HL-60 (cell line): Measurements from ENCODE around the gene EIF3A.

Source experiments
- DNase-seq, 2 experiments: peaks; one replicate each; pipeline ENCODE4 v3.0.0-alpha.2; 2010 to 2020; ENCODE audit warnings: low read depth in 1 of 2, low spot score in 1 of 2
- H3K27ac ChIP-seq: fragments of 250-450 bp; sonication (Bioruptor Pico); replicated peaks from 2 replicates; pipeline ENCODE4 v1.5.1; 2020; ENCODE audit warnings: mild to moderate bottlenecking, moderate library complexity
- H3K27me3 ChIP-seq: fragments of 250-450 bp; sonication (Bioruptor Pico); 2 replicates; pipeline ENCODE4 v1.5.1; 2021; ENCODE audit warnings: mild to moderate bottlenecking, moderate library complexity; ENCODE audit not compliant: insufficient read depth, poor library complexity, severe bottlenecking
- H3K4me3 ChIP-seq: replicated peaks from 2 replicates; pipeline ENCODE4 v1.5.1; 2011; ENCODE audit warnings: mild to moderate bottlenecking, control low read depth, low read length; ENCODE audit not compliant: insufficient read depth
- GABPA ChIP-seq: IDR thresholded peaks from 2 replicates; pipeline ENCODE4 v1.6.1; 2012; ENCODE audit warnings: low read depth
- POLR2AphosphoS5 ChIP-seq: IDR thresholded peaks from 2 replicates; pipeline ENCODE4 v1.6.1; 2012; ENCODE audit warnings: low read depth
- SPI1 ChIP-seq: IDR thresholded peaks from 2 replicates; pipeline ENCODE4 v1.6.1; 2012; ENCODE audit warnings: low read depth, mild to moderate bottlenecking, borderline replicate concordance
- TF ChIP-seq, protein P1 (sequence below): IDR thresholded peaks from 2 replicates; pipeline ENCODE4 v1.6.1; 2012; ENCODE audit warnings: low read depth; ENCODE audit not compliant: insufficient replicate concordance
- TF ChIP-seq, protein P2 (sequence below): IDR thresholded peaks from one replicate; pipeline ENCODE4 v1.5.1; 2011; ENCODE audit warnings: low read length, control low read depth, inconsistent platforms; ENCODE audit not compliant: insufficient read depth

Gene EIF3A

DNA sequence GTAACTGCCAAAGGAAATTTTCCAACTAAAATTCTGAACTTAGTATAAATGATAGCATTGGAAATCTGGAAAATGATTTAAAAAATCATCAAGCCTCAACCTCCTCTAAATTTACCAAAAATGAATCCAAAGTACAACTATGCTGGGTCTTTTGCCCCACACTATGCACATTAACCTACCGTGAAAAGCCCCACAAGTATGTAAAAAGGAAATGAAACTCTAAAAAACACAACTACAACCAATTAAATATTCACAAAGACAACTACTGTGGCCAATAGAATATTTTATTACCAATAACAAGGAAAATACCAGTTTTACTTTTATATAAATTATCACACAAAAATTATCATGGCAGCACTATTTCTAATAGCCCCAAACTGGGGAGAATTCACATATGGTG, 19.3 kb downstream of the EIF3A start:
- no peak overlapping the region for H3K4me3 ChIP-seq
- TF ChIP-seq POLR2AphosphoS5 (no peak), SPI1 (no peak), GABPA (no peak)
- H3K27me3 ChIP-seq: no peaks in the 10 kb centered on the region
- no peak overlapping the region for H3K27ac ChIP-seq
- no peak for DNase-seq

DNA sequence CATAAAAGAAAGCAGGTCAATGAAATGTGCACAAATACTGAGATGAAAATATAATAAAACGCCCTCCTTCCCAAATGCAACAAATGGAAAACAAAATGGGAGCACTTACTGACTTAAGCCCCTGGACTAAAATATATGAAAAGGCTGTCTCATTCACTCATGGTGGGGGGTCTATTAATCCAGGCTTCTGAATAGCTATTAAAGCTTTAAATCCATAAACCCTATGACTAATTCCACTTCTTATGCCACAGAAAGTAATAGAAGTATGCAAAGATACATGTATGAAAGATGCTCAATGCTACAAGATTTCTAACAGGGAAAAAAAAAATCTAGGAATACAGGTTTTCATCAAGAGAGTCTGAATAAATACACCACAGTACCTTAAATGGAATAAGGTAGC, 20.5 kb downstream of the EIF3A start:
- no peak for DNase-seq
- Histone ChIP-seq H3K27ac (no peak overlapping the region), H3K27me3 (no peaks in the 10 kb centered on the region), H3K4me3 (no peak overlapping the region)
- TF ChIP-seq, protein P1, sequence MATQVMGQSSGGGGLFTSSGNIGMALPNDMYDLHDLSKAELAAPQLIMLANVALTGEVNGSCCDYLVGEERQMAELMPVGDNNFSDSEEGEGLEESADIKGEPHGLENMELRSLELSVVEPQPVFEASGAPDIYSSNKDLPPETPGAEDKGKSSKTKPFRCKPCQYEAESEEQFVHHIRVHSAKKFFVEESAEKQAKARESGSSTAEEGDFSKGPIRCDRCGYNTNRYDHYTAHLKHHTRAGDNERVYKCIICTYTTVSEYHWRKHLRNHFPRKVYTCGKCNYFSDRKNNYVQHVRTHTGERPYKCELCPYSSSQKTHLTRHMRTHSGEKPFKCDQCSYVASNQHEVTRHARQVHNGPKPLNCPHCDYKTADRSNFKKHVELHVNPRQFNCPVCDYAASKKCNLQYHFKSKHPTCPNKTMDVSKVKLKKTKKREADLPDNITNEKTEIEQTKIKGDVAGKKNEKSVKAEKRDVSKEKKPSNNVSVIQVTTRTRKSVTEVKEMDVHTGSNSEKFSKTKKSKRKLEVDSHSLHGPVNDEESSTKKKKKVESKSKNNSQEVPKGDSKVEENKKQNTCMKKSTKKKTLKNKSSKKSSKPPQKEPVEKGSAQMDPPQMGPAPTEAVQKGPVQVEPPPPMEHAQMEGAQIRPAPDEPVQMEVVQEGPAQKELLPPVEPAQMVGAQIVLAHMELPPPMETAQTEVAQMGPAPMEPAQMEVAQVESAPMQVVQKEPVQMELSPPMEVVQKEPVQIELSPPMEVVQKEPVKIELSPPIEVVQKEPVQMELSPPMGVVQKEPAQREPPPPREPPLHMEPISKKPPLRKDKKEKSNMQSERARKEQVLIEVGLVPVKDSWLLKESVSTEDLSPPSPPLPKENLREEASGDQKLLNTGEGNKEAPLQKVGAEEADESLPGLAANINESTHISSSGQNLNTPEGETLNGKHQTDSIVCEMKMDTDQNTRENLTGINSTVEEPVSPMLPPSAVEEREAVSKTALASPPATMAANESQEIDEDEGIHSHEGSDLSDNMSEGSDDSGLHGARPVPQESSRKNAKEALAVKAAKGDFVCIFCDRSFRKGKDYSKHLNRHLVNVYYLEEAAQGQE: no peak
- TF ChIP-seq POLR2AphosphoS5 (no peak), GABPA (no peak), SPI1 (no peak)
- TF ChIP-seq, protein P2, sequence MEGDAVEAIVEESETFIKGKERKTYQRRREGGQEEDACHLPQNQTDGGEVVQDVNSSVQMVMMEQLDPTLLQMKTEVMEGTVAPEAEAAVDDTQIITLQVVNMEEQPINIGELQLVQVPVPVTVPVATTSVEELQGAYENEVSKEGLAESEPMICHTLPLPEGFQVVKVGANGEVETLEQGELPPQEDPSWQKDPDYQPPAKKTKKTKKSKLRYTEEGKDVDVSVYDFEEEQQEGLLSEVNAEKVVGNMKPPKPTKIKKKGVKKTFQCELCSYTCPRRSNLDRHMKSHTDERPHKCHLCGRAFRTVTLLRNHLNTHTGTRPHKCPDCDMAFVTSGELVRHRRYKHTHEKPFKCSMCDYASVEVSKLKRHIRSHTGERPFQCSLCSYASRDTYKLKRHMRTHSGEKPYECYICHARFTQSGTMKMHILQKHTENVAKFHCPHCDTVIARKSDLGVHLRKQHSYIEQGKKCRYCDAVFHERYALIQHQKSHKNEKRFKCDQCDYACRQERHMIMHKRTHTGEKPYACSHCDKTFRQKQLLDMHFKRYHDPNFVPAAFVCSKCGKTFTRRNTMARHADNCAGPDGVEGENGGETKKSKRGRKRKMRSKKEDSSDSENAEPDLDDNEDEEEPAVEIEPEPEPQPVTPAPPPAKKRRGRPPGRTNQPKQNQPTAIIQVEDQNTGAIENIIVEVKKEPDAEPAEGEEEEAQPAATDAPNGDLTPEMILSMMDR: no peak

DNA sequence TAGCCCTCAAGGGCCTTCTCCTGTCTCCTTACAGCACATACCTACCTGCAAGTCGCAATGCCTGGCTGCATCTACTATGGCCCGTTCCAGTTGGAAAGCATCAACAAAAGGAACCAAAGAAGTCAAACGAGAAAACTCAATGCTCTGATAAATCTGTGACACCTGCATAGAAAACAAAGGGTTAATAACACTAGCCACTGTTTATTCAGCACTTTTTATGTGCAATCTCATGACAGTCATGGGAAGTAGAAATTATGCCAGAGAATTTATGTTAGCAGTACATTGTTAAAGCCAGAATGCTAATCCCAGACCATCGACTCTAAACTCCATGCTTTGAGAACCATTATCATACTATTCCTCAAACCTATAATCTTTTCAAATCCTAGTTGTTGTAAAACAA, 21.1 kb downstream of the EIF3A start:
- DNase-seq: no peak
- TF ChIP-seq, protein P2: no peak
- TF ChIP-seq POLR2AphosphoS5 (no peak), GABPA (no peak)
- H3K27me3 ChIP-seq: no peaks in the 10 kb centered on the region
- H3K27ac ChIP-seq: no peak overlapping the region
- H3K4me3 ChIP-seq: no peak overlapping the region

DNA sequence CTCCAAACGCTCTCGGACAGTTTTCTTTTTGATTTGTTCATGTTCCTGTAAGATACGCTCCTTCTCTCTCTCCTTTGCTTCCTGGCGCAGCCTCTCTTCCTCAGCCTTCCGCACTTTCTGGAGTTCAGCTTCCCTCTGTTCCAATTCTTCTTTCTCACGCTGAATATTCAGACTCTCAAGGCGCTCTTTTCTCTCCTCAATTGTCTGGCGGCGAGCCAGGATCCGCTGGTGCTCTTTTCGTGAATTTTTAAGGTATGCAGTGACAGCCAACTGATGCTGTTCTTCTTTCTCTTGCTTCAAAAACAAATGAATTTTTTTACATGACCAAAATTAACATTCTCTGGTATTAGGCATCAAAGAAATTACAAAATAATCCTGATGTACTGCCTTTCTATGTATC, 22.6 kb downstream of the EIF3A start:
- no peaks in the 10 kb centered on the region for H3K27me3 ChIP-seq
- no peak for DNase-seq
- no peak overlapping the region for H3K4me3 ChIP-seq
- TF ChIP-seq, protein P2: no peak
- no peak overlapping the region for H3K27ac ChIP-seq

DNA sequence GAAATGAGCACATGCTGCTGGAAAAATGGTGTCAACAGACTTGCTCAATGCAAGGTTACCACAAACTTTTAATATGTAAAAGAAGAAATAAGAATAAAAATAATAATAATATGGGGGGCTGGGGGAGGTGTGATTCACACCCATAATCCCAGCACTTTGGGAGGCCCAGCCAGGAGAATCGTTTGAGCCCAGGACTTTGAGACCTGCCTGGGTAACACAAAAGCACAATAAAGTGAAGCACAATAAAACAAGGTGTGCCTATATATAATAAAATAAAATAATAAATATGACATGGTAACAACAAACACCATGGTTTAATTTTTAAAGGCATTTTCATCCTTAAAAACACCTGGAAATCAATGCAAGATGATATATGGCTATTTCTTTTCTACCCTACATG, 25.1 kb downstream of the EIF3A start:
- TF ChIP-seq, protein P1: no peak
- TF ChIP-seq, protein P2: no peak
- TF ChIP-seq SPI1: no peak
- TF ChIP-seq GABPA: no peak
- no peak for TF ChIP-seq POLR2AphosphoS5
- H3K4me3 ChIP-seq: no peak overlapping the region
- H3K27ac ChIP-seq: no peak overlapping the region
- DNase-seq: no peak
- H3K27me3 ChIP-seq: no peaks in the 10 kb centered on the region
